GM13976 (cell line): ENCODE data around the gene RNF157.

Experiments
- DNase-seq: peaks from one replicate; pipeline ENCODE4 v3.0.0; 2012; ENCODE audit warnings: low spot score
- CTCF ChIP-seq: IDR thresholded peaks from 2 replicates; pipeline ENCODE4 v1.5.1; 2012; ENCODE audit warnings: borderline replicate concordance, mild to moderate bottlenecking; ENCODE audit not compliant: insufficient read depth; ENCODE audit errors: extremely low read depth, missing control alignments, control extremely low read depth
- in situ Hi-C: fragments of 300-500 bp; cut with MboI; formaldehyde crosslinking; loops from one replicate; pipeline ENCODE4 v1.12.0; 2022; ENCODE audit warnings: low sequenced_read_pairs, mixed read lengths, inconsistent platforms; ENCODE audit not compliant: unreplicated experiment

Gene RNF157

DNA sequence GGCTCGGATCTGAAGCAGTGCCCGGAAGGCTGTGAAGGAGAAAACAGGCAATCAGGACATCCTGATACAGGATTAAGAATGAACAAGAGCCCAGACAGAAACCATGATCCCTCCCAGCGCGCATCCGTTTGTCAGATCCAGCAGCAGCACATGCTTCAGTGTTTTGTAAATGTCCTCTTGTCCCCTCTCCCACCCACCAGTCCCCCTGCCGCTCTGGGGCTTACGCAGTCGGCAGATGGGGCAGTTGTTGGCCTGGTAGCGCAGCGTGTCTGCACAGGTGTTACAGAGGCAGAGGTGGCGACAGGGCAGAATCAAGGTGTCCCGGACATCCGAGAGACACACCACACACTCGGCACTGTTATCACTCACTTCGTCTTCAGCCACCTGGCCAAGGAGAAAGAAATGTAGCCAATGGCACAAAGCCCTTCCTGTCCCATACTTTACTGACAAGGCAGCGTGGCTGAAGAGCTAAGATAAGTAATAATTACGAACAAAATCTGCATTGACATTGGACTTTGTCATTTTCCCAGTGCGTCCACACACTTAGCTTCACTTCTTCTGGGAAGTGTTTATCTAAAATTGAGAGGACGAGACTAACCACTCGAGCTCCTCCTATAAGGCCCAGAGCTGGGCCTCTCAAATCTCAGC lies 78.5 kb downstream of the RNF157 start:
- no peak for DNase-seq
- no peak for TF ChIP-seq CTCF
- in situ Hi-C loops: no loop called here

GRCh38 chr17:76160896-76161528 lies 79.3 kb downstream of the RNF157 start:
- no peak for DNase-seq
- in situ Hi-C loops: no loop called here
- no peak for TF ChIP-seq CTCF

- TF ChIP-seq CTCF: no peak
- in situ Hi-C loops: no loop called here
- no peak for DNase-seq
Observed at GRCh38 chr17:76159157-76159556, 81.1 kb downstream of the RNF157 start.

DNA sequence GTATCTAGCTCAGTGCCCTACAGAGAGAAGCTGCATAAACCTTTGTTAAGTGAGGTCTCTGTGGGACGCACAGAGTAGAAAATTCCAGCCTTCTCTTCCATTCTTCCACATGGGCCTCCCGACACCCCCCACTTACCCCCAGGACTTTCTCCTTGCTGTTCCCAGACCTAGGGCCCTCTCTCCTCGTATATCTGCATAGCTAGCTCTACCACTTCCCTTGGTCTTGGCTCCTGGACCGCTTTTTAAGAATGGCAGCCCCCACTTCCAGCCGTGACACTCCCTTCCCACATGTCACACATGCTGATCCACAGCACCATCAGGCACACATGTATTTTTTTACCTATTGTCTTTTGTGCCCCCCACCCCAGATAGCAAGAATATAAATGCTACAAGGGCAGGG lies 82.5 kb downstream of the RNF157 start:
- in situ Hi-C loops: no loop called here
- no peak for TF ChIP-seq CTCF
- no peak for DNase-seq

- TF ChIP-seq CTCF: no peak
- in situ Hi-C loops: no loop called here
- DNase-seq: no peak
Observed at GRCh38 chr17:76156662-76156991, 83.7 kb downstream of the RNF157 start.

DNA sequence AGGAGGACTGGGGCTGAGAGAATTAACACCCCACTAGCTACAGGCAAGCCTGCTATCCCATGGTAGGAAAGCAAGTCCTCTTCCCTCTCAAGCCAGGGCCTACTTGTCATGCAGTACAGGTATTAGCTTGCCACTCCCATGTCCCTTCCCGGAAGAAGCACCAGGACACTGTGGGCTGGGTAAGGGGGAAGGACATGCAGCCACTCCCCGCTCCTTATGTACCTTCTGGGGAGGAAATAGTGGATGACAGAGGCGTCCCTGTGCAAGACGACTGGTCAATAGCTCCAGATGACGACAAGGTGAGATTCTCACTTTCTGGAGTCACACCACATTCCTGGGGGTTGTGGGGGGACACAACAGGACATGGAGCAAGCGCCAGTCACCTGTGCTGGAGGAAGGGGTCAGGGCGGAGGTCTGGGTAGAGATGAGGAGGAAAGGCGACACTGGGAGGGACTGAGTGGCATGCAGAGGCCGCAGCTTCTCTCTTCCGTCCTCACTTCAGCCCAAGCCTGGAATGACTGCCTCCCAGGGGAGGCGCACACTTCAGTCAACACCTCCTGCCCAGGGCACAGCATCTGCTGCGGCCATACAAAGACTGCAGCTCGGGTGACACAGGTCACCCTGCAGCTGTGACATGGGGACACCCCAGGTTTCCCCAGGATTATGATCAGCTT lies 84.2 kb downstream of the RNF157 start:
- TF ChIP-seq CTCF: no peak
- no peak for DNase-seq
- in situ Hi-C loops: no loop called here
